Natural killer cell (primary cell): ENCODE results near the gene TMEM269. TPM values are rescaled to one million over a fixed set of nuclear protein-coding genes. Genes with fewer than 3 reads are reported as not detected.

Source experiments
- ATAC-seq, 3 donors: fragments of 150-1000 bp in 2 of 3; fragments of 200-7000 bp in 1 of 3; cut with Tn5 transposase; 1 replicate in 1 of 3; 2 replicates in 2 of 3; pipeline ENCODE4 v1.10.0; 2021; ENCODE audit warnings: mild to moderate bottlenecking in 2 of 3, moderate library complexity in 2 of 3
- DNase-seq, 2 donors: peaks; one replicate each; pipeline versions ENCODE4 v3.0.0 to v3.0.0-alpha.2; 2013 to 2021; ENCODE audit warnings: mixed read lengths in 1 of 2
- H3K27ac ChIP-seq: one replicate; pipeline ENCODE4 v1.5.1; 2013; ENCODE audit warnings: mild to moderate bottlenecking, low read length
- H3K27me3 ChIP-seq: one replicate; pipeline ENCODE4 v1.6.1; 2013; ENCODE audit warnings: low read length; ENCODE audit not compliant: control insufficient read depth, insufficient read depth
- H3K36me3 ChIP-seq: one replicate; pipeline ENCODE4 v1.6.1; 2013; ENCODE audit warnings: low read length; ENCODE audit not compliant: control insufficient read depth, insufficient read depth
- H3K4me1 ChIP-seq: one replicate; pipeline ENCODE4 v1.6.1; 2013; ENCODE audit warnings: low read length; ENCODE audit not compliant: control insufficient read depth, insufficient read depth
- H3K4me3 ChIP-seq: one replicate; pipeline ENCODE4 v1.5.1; 2013; ENCODE audit warnings: low read length
- H3K9me3 ChIP-seq: one replicate; pipeline ENCODE4 v1.6.1; 2013; ENCODE audit warnings: low read length; ENCODE audit not compliant: control insufficient read depth, insufficient read depth
- H3K27ac Mint-ChIP-seq, 2 donors: one replicate each; pipeline ENCODE4 v1.8.0; 2022; ENCODE audit warnings: mild to moderate bottlenecking in 2 of 2, mixed read lengths in 2 of 2, moderate library complexity in 1 of 2
- H3K27me3 Mint-ChIP-seq, 2 donors: one replicate each; pipeline ENCODE4 v1.8.0; 2022; ENCODE audit warnings: low read depth in 2 of 2, mixed read lengths in 2 of 2
- H3K36me3 Mint-ChIP-seq: one replicate; pipeline ENCODE4 v1.8.0; 2022; ENCODE audit warnings: mixed read lengths
- H3K4me1 Mint-ChIP-seq, 2 donors: one replicate each; pipeline ENCODE4 v1.8.0; 2022; ENCODE audit warnings: mixed read lengths in 2 of 2
- H3K4me3 Mint-ChIP-seq: one replicate; pipeline ENCODE4 v1.8.0; 2022; ENCODE audit warnings: mild to moderate bottlenecking, moderate library complexity, mixed read lengths
- H3K9me3 Mint-ChIP-seq, 2 donors: one replicate each; pipeline ENCODE4 v1.8.0; 2022; ENCODE audit warnings: mixed read lengths in 2 of 2
- CTCF ChIP-seq: fragments of 200-600 bp; IDR thresholded peaks from one replicate; pipeline ENCODE4 v1.8.0; 2022; ENCODE audit warnings: antibody characterized with exemption
- WGBS: methylation state at CpG from one replicate; pipeline ENCODE4 v1.1.7; 2013; ENCODE audit warnings: missing lambda C conversion rate; ENCODE audit not compliant: insufficient coverage; 5-methylcytosine and 5-hydroxymethylcytosine counted together
- intact Hi-C: fragments of 100-400 bp; cut with micrococcal nuclease; formaldehyde crosslinking; loops from one replicate; pipeline ENCODE4 v1.14.2; 2022
- total RNA-seq, 4 donors: library from RNA; stranded (reverse); fragments of 120-200 nt in 1 of 4; gene quantifications; one replicate each; pipeline versions ENCODE4 v1.2.3 to v1.2.4, GENCODE V29; 2013 to 2022

TMEM269 gene
- total RNA-seq, 3 donors from 2014 or later (not counting 1 experiment from before 2014, with no cell fraction given) = 0.18 to 1.4 (median 0.33) TPM

- Mint-ChIP-seq H3K27ac (no peak within 1 kb of the TSS), H3K4me3 (no peak within 1 kb of the TSS), H3K9me3 (no peaks in the 10 kb centered on the region), H3K27me3 (no peaks in the 10 kb centered on the region), H3K4me1 (peaks cover 10 to 28% of the 10 kb centered on the region in 2 donors), H3K36me3 (no peaks in the 10 kb centered on the region)
- no peaks in the 10 kb centered on the region for H3K36me3 ChIP-seq
- H3K9me3 ChIP-seq = no peaks in the 10 kb centered on the region
- under 1% methylated on average over 82 of the region's 82 CpGs for WGBS
- no peak for TF ChIP-seq CTCF
- intact Hi-C loops = loop anchor here (1.0 to 5.0 kb wide), 5 partner anchors 50 to 406 kb away; partner anchors contain the start of genes CFAP57, EBNA1BP2, ERMAP and PPCS
- ATAC-seq (peak; percentile 92 to 98 (median 92)), DNase-seq (peak; percentile 99 to 100)
- peak within 1 kb of the TSS; percentile 81 for H3K27ac ChIP-seq
- H3K27me3 ChIP-seq = no peaks in the 10 kb centered on the region
- peaks cover 18% of the 10 kb centered on the region for H3K4me1 ChIP-seq
- H3K4me3 ChIP-seq = peak within 1 kb of the TSS; percentile 78
These were observed 17.9 kb upstream of the TMEM269 start, which contains the start of the genes C1orf50 and P3H1 for GRCh38 chr1:42766741-42767509. Gene C1orf50 (plus strand): TSS chr1:42767249. CDS start chr1:42767312, 63 bp downstream. Gene P3H1 (minus strand): TSS chr1:42767028. CDS start chr1:42766971, 57 bp downstream.

GRCh38 chr1:42767510-42768000 is 17.2 kb upstream of the TMEM269 start:
- Mint-ChIP-seq H3K27me3 (no peaks in the 10 kb centered on the region), H3K36me3 (no peaks in the 10 kb centered on the region), H3K9me3 (no peaks in the 10 kb centered on the region), H3K4me3 (no peak overlapping the region), H3K4me1 (peaks cover 16 to 33% of the 10 kb centered on the region in 2 donors), H3K27ac (no peak overlapping the region)
- peak overlapping the region; percentile 78 for H3K4me3 ChIP-seq
- DNase-seq = no peak
- H3K27me3 ChIP-seq = no peaks in the 10 kb centered on the region
- no peaks in the 10 kb centered on the region for H3K9me3 ChIP-seq
- 2% methylated on average over 21 of the region's 23 CpGs for WGBS
- H3K27ac ChIP-seq = peak overlapping the region; percentile 81
- no peak for TF ChIP-seq CTCF
- ATAC-seq = peak; percentile 5 to 15 (median 15)
- H3K36me3 ChIP-seq = no peaks in the 10 kb centered on the region
- intact Hi-C loops = loop anchor here (1.0 to 5.0 kb wide), 5 partner anchors 50 to 405 kb away; partner anchors contain the start of genes CFAP57, EBNA1BP2, ERMAP and PPCS
- peaks cover 18% of the 10 kb centered on the region for H3K4me1 ChIP-seq

- H3K27me3 Mint-ChIP-seq = no peaks in the 10 kb centered on the region
- ATAC-seq (no peak), DNase-seq (no peak)
- WGBS = 100% methylated on average over 2 of the region's 2 CpGs
- no peak for TF ChIP-seq CTCF
- Histone ChIP-seq H3K4me3 (no peak overlapping the region), H3K9me3 (no peaks in the 10 kb centered on the region), H3K27ac (no peak overlapping the region), H3K27me3 (no peaks in the 10 kb centered on the region), H3K4me1 (peaks cover 18% of the 10 kb centered on the region), H3K36me3 (no peaks in the 10 kb centered on the region)
- H3K4me3 Mint-ChIP-seq = no peak overlapping the region
- no peaks in the 10 kb centered on the region for H3K36me3 Mint-ChIP-seq
- peaks cover 20 to 33% of the 10 kb centered on the region in 2 donors for H3K4me1 Mint-ChIP-seq
- no peaks in the 10 kb centered on the region for H3K9me3 Mint-ChIP-seq
- intact Hi-C loops = loop anchor here (5.0 kb wide), 1 partner anchor 86 kb away; the partner anchor contains the start of gene YBX1
- peak overlapping the region in 1 of 2 donors; percentile 16 for H3K27ac Mint-ChIP-seq
These were observed 16.6 kb upstream of the TMEM269 start for GRCh38 chr1:42768172-42768571.
